ENCODE data around the gene KIAA0408.
"Not testable (repeated sequence)": the region's sequence is repeated elsewhere in the genome, so short reads cannot be mapped to it uniquely, and the experiment has no call there.

DNA sequence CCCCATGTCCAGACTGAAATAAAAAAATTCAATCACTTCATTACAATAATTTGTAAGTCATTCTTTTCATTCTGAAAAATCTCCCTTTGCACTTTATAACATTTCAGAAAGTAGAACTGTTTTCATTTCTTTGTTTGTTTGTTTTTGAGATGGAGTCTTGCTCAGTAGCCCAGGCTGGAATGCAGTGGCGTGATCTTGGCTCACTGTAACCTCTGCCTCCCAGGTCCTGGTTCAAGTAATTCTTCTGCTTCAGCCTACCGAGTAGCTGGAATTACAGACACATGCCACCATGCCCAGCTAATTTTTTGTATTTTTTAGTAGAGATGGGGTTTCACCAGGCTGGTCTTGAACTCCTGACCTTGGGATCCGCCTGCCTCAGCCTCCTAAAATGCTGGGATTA is 38.0 kb downstream of the KIAA0408 start:
- not testable (repeated sequence) for TF ChIP-seq PCBP1 (IDR thresholded peaks at IDR 0.05; ENCODE audit: low read depth, low read length, poor library complexity, severe bottlenecking); TBP (optimal IDR thresholded peaks at IDR 0.05; ENCODE audit: low read depth, low read length); FOXK2 (conservative IDR thresholded peaks at IDR 0.05 in 1 of 2, IDR thresholded peaks at IDR 0.05 in 1 of 2; ENCODE audit: low read depth in 2 of 2); ZKSCAN1 (IDR thresholded peaks at IDR 0.05; ENCODE audit: low read depth, low read length); CBX5 (IDR thresholded peaks at IDR 0.05; ENCODE audit: borderline replicate concordance, low read depth); EP300 (IDR thresholded peaks at IDR 0.05; ENCODE audit: low read length); FOXA1 (IDR thresholded peaks at IDR 0.05; ENCODE audit: borderline replicate concordance); MED1 (CRISPR knock-in tag; IDR thresholded peaks at IDR 0.05; ENCODE audit: borderline replicate concordance)
- TF ChIP-seq, protein P1, sequence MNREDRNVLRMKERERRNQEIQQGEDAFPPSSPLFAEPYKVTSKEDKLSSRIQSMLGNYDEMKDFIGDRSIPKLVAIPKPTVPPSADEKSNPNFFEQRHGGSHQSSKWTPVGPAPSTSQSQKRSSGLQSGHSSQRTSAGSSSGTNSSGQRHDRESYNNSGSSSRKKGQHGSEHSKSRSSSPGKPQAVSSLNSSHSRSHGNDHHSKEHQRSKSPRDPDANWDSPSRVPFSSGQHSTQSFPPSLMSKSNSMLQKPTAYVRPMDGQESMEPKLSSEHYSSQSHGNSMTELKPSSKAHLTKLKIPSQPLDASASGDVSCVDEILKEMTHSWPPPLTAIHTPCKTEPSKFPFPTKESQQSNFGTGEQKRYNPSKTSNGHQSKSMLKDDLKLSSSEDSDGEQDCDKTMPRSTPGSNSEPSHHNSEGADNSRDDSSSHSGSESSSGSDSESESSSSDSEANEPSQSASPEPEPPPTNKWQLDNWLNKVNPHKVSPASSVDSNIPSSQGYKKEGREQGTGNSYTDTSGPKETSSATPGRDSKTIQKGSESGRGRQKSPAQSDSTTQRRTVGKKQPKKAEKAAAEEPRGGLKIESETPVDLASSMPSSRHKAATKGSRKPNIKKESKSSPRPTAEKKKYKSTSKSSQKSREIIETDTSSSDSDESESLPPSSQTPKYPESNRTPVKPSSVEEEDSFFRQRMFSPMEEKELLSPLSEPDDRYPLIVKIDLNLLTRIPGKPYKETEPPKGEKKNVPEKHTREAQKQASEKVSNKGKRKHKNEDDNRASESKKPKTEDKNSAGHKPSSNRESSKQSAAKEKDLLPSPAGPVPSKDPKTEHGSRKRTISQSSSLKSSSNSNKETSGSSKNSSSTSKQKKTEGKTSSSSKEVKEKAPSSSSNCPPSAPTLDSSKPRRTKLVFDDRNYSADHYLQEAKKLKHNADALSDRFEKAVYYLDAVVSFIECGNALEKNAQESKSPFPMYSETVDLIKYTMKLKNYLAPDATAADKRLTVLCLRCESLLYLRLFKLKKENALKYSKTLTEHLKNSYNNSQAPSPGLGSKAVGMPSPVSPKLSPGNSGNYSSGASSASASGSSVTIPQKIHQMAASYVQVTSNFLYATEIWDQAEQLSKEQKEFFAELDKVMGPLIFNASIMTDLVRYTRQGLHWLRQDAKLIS (CRISPR knock-in tag; IDR thresholded peaks at IDR 0.05), result not testable (repeated sequence)
- TF ChIP-seq, protein P2, sequence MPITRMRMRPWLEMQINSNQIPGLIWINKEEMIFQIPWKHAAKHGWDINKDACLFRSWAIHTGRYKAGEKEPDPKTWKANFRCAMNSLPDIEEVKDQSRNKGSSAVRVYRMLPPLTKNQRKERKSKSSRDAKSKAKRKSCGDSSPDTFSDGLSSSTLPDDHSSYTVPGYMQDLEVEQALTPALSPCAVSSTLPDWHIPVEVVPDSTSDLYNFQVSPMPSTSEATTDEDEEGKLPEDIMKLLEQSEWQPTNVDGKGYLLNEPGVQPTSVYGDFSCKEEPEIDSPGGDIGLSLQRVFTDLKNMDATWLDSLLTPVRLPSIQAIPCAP (CRISPR knock-in tag; IDR thresholded peaks at IDR 0.05; ENCODE audit: borderline replicate concordance), result not testable (repeated sequence)
- TF ChIP-seq, protein P3, sequence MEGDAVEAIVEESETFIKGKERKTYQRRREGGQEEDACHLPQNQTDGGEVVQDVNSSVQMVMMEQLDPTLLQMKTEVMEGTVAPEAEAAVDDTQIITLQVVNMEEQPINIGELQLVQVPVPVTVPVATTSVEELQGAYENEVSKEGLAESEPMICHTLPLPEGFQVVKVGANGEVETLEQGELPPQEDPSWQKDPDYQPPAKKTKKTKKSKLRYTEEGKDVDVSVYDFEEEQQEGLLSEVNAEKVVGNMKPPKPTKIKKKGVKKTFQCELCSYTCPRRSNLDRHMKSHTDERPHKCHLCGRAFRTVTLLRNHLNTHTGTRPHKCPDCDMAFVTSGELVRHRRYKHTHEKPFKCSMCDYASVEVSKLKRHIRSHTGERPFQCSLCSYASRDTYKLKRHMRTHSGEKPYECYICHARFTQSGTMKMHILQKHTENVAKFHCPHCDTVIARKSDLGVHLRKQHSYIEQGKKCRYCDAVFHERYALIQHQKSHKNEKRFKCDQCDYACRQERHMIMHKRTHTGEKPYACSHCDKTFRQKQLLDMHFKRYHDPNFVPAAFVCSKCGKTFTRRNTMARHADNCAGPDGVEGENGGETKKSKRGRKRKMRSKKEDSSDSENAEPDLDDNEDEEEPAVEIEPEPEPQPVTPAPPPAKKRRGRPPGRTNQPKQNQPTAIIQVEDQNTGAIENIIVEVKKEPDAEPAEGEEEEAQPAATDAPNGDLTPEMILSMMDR (IDR thresholded peaks at IDR 0.05 in 2 of 3, conservative IDR thresholded peaks at IDR 0.05 in 1 of 3; ENCODE audit: insufficient read depth in 2 of 3, low read depth in 1 of 3, low read length in 3 of 3), result not testable (repeated sequence)
- TF ChIP-seq, protein P4, sequence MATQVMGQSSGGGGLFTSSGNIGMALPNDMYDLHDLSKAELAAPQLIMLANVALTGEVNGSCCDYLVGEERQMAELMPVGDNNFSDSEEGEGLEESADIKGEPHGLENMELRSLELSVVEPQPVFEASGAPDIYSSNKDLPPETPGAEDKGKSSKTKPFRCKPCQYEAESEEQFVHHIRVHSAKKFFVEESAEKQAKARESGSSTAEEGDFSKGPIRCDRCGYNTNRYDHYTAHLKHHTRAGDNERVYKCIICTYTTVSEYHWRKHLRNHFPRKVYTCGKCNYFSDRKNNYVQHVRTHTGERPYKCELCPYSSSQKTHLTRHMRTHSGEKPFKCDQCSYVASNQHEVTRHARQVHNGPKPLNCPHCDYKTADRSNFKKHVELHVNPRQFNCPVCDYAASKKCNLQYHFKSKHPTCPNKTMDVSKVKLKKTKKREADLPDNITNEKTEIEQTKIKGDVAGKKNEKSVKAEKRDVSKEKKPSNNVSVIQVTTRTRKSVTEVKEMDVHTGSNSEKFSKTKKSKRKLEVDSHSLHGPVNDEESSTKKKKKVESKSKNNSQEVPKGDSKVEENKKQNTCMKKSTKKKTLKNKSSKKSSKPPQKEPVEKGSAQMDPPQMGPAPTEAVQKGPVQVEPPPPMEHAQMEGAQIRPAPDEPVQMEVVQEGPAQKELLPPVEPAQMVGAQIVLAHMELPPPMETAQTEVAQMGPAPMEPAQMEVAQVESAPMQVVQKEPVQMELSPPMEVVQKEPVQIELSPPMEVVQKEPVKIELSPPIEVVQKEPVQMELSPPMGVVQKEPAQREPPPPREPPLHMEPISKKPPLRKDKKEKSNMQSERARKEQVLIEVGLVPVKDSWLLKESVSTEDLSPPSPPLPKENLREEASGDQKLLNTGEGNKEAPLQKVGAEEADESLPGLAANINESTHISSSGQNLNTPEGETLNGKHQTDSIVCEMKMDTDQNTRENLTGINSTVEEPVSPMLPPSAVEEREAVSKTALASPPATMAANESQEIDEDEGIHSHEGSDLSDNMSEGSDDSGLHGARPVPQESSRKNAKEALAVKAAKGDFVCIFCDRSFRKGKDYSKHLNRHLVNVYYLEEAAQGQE (IDR thresholded peaks at IDR 0.05; ENCODE audit: borderline replicate concordance), result not testable (repeated sequence)
- TF ChIP-seq, protein P4 (CRISPR knock-in tag; IDR thresholded peaks at IDR 0.05; ENCODE audit: low read depth), result not testable (repeated sequence)
